GM06990 (cell line): ENCODE results near the gene KPNA1.

ENCODE experiments used
- DNase-seq: peaks from one replicate; pipeline ENCODE4 v3.0.0-alpha.2; 2011; ENCODE audit not compliant: insufficient read length; ENCODE audit errors: extremely low read depth
- H3K27me3 ChIP-seq: replicated peaks from 2 replicates; pipeline ENCODE4 v1.6.0; 2011; ENCODE audit warnings: low read length; ENCODE audit not compliant: control insufficient read depth, insufficient read depth
- H3K36me3 ChIP-seq: 2 replicates; pipeline ENCODE4 v1.5.1; 2011; ENCODE audit warnings: low read length; ENCODE audit not compliant: control insufficient read depth, insufficient read depth
- H3K4me3 ChIP-seq: replicated peaks from 2 replicates; pipeline ENCODE4 v1.5.1; 2011; ENCODE audit warnings: low read depth, mild to moderate bottlenecking, control low read depth, low read length
- TF ChIP-seq, protein P1 (sequence below): IDR thresholded peaks from 2 replicates; pipeline ENCODE4 v1.5.1; 2011; ENCODE audit warnings: low read length, control low read depth, mild to moderate bottlenecking, inconsistent platforms; ENCODE audit not compliant: insufficient read depth, poor library complexity, severe bottlenecking

KPNA1 gene

DNA sequence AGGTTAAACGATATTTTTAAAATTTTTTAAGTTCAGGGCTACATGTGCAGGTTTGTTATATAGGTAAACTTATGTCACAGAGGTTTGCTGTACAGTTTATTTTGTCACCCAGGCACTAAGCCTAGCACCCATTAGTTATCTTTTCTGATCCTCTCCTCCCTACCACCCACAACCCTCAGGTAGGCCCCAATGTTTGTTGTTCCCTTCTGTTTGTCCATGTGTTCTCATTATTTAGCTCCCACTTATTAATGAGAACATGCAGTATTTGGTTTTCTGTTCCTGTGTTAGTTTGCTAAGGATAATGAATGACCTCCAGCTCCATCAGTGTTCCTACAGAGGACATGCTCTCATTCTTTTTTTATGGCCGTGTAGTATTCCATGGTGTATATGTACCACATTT, 115.8 kb downstream of the KPNA1 start:
- no peak for DNase-seq
- TF ChIP-seq, protein P1, sequence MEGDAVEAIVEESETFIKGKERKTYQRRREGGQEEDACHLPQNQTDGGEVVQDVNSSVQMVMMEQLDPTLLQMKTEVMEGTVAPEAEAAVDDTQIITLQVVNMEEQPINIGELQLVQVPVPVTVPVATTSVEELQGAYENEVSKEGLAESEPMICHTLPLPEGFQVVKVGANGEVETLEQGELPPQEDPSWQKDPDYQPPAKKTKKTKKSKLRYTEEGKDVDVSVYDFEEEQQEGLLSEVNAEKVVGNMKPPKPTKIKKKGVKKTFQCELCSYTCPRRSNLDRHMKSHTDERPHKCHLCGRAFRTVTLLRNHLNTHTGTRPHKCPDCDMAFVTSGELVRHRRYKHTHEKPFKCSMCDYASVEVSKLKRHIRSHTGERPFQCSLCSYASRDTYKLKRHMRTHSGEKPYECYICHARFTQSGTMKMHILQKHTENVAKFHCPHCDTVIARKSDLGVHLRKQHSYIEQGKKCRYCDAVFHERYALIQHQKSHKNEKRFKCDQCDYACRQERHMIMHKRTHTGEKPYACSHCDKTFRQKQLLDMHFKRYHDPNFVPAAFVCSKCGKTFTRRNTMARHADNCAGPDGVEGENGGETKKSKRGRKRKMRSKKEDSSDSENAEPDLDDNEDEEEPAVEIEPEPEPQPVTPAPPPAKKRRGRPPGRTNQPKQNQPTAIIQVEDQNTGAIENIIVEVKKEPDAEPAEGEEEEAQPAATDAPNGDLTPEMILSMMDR: no peak
- Histone ChIP-seq H3K36me3 (peaks cover 4% of the 10 kb centered on the region), H3K27me3 (no peaks in the 10 kb centered on the region), H3K4me3 (no peak overlapping the region)

DNA sequence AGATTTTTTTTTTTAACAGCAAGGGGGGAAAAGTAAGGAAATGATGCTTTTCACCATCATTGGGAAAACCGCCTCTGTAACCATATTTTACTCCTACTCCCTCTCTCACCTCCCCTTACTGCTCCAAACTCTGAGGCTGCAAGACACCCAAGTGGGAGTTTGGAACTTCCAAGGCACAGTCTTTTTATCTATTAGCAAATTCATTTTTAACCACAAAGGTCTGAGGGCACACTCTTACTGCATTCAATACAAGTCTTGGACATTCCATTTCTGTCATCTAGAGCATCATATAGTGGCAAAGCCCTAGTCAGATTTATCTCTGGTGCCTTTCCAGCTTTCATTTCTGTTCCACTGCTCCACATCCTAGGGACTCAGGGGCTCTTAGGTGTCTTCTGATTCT, 117.5 kb downstream of the KPNA1 start:
- Histone ChIP-seq H3K27me3 (no peaks in the 10 kb centered on the region), H3K36me3 (no peaks in the 10 kb centered on the region), H3K4me3 (no peak overlapping the region)
- TF ChIP-seq, protein P1: no peak
- DNase-seq: no peak

DNA sequence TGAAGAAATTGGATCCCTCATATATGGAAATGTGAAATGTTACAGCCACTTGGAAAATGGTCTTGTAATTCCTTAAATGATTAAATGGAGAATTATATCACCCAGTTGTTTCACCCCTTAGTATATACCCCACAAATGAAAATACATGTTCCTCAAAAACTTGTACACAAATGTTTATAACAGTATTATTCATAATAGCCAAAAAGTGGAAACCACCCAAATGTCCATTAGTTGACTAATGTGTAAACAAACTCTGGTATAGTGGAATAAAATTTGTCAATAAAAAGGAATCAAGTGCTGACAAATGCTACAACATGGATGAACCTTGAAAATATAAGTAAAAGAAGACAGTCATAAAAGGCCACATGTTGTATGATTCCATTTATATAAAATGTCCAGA, 118.2 kb downstream of the KPNA1 start:
- DNase-seq: no peak
- H3K27me3 ChIP-seq: no peaks in the 10 kb centered on the region
- H3K4me3 ChIP-seq: no peak overlapping the region
- TF ChIP-seq, protein P1: no peak
- H3K36me3 ChIP-seq: no peaks in the 10 kb centered on the region

DNA sequence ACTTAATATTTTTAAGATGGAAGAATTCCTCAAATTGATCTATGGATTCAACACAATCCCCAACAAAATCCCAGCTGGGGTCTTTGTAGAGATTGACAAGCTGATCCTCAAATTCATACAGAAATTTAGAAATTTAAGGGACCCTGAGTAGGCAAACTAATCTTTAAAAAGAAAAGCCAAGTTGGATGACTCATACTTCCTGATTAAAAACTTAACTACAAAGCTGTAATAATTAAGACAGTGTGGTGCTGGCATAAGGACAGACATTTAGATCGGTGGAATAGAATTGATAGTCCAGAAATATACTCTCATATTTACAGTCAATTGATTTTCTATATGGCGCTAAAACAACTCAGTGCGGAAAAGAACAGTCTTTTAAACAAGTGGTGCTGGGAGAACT, 119.2 kb downstream of the KPNA1 start:
- Histone ChIP-seq H3K36me3 (no peaks in the 10 kb centered on the region), H3K27me3 (no peaks in the 10 kb centered on the region), H3K4me3 (no peak overlapping the region)
- DNase-seq: no peak
- TF ChIP-seq, protein P1: no peak

GRCh38 chr3:122394173-122394572, 120.6 kb downstream of the KPNA1 start:
- no peaks in the 10 kb centered on the region for H3K36me3 ChIP-seq
- H3K4me3 ChIP-seq: no peak overlapping the region
- no peak for DNase-seq
- TF ChIP-seq, protein P1: no peak
- no peaks in the 10 kb centered on the region for H3K27me3 ChIP-seq

DNA sequence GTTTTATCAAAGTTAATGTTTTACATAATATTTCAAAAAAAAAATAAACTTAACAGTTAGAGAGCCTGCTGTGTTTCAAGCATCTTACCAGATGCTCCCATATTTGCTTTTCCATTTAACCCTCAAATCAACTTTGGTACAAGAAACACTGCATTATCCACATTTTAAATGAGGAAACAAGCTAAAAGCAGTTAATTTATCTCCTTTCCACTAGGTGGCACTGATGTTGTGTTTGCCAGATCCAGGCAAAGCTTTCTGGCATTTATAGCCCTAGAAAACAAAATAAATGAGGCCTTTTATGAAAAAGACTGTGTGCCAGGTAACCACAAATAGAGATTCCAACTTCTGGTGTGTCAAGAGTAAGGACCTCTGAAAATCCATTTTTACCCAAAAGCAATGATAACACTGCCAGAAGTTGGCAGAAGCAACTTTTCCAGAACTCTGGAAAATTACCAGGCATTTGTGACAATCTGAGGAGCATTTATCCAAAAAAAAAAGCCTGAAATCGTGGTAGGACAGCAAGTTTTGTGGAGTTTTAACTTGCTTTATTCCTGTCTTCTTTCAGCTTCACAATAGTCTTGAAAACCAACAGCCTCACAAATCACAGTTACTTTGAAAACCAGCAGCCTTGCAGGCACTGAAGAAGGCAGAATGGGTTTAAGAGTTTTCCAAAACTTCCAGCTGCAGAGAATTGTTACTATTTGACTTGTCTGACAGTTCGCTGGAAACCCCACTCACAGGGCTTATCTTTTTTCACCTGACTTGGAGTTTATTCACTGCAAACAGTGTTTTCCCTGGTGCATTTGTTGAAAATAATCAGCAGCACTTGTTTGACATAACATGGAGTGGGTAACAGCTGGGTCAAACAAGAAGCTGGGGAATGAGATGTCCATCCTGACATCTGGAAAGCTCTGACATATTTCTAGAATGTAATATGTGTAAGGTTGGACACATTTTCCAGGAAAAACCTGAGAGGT, 121.6 kb downstream of the KPNA1 start:
- Histone ChIP-seq H3K4me3 (no peak overlapping the region), H3K36me3 (no peaks in the 10 kb centered on the region), H3K27me3 (no peaks in the 10 kb centered on the region)
- DNase-seq: no peak
- TF ChIP-seq, protein P1: peak; percentile 59
